ENCODE data around the gene PDX1. TPM values are rescaled to one million over a fixed set of nuclear protein-coding genes. Genes with fewer than 3 reads are reported as not detected.
A peak's percentile ranks its signal among the peaks of the same experiment; 100 is the strongest.

The PDX1 gene
- total RNA-seq, 1 experiment from 2014 or later = not detected

DNA sequence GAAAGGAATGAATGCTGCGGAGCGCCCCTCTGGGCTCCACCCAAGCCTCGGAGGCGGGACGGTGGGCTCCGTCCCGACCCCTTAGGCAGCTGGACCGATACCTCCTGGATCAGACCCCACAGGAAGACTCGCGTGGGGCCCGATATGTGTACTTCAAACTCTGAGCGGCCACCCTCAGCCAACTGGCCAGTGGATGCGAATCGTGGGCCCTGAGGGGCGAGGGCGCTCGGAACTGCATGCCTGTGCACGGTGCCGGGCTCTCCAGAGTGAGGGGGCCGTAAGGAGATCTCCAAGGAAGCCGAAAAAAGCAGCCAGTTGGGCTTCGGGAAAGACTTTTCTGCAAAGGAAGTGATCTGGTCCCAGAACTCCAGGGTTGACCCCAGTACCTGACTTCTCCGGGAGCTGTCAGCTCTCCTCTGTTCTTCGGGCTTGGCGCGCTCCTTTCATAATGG is 8.6 kb downstream of the PDX1 start:
- TF ChIP-seq EZH2 (IDR thresholded peaks at IDR 0.05; ENCODE audit: borderline replicate concordance, low read depth, low read length, poor library complexity, severe bottlenecking) = peak; percentile 12
- TF ChIP-seq, protein P1, sequence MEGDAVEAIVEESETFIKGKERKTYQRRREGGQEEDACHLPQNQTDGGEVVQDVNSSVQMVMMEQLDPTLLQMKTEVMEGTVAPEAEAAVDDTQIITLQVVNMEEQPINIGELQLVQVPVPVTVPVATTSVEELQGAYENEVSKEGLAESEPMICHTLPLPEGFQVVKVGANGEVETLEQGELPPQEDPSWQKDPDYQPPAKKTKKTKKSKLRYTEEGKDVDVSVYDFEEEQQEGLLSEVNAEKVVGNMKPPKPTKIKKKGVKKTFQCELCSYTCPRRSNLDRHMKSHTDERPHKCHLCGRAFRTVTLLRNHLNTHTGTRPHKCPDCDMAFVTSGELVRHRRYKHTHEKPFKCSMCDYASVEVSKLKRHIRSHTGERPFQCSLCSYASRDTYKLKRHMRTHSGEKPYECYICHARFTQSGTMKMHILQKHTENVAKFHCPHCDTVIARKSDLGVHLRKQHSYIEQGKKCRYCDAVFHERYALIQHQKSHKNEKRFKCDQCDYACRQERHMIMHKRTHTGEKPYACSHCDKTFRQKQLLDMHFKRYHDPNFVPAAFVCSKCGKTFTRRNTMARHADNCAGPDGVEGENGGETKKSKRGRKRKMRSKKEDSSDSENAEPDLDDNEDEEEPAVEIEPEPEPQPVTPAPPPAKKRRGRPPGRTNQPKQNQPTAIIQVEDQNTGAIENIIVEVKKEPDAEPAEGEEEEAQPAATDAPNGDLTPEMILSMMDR (conservative IDR thresholded peaks at IDR 0.05; ENCODE audit: low read depth, low read length) = no peak
- no peak overlapping the region for H3K4me3 ChIP-seq (ENCODE audit: low read depth, low read length, poor library complexity, severe bottlenecking)
- BruUV-seq (replicated peaks) = no TSS peak
- H3K9me3 ChIP-seq (ENCODE audit: low read depth, low read length, poor library complexity, severe bottlenecking) = no peaks in the 10 kb centered on the region
- intact Hi-C loops (cut with micrococcal nuclease; ENCODE audit: unreplicated experiment) = no loop called here
- H3K27ac ChIP-seq (ENCODE audit: low read depth, low read length, poor library complexity, severe bottlenecking) = no peak overlapping the region
- no peaks in the 10 kb centered on the region for H3K4me1 ChIP-seq (ENCODE audit: insufficient read depth, low read length, poor library complexity, severe bottlenecking)
- no peaks in the 10 kb centered on the region for H3K36me3 ChIP-seq (ENCODE audit: insufficient read depth, low read length, poor library complexity, severe bottlenecking)
- CTCF ChIA-PET = no interaction called here
- no peak for DNase-seq (ENCODE audit: low spot score)
- POLR2A ChIA-PET (ENCODE audit: low non-redundant PET) = no interaction called here
- H3K27me3 ChIP-seq (replicated peaks; ENCODE audit: insufficient read depth, low read depth, low read length, poor library complexity) = peaks cover 86% of the 10 kb centered on the region

DNA sequence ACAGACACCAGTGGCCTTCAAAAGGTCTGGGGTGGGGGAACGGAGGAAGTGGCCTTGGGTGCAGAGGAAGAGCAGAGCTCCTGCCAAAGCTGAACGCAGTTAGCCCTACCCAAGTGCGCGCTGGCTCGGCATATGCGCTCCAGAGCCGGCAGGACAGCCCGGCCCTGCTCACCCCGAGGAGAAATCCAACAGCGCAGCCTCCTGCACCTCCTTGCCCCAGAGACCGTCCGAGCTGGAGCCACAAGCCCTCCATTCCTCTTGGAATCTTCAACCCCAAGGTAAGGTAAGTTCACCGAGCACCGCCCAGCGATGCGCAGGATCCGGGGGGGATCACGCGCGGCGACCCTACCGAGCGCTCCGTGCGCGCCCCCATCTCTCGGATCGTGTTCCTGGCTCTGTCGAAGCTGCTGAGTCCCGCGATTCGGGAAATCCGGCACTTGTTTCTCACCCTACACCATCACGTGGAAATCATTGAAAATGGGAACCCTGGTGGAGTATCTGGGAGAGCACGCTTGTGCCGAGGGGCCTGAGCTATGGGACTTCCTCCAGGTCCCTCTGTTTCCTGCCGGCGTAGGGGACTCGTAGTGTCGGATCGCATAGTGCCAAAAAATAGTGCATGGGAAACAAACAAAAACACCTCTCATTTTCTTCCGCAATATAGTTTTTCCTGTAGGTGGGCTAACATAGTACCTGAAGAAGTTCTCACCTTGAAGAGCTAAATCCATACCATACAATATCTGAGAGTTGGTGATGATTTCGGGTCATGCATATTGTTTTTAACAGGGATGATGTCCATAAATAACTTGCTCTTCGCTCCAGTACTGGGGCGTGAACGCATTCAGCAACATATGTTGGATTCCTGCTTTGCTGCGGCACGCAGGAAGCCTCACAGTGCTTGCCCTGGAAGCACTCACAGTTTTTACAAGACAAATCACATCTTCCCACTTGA is 9.3 kb downstream of the PDX1 start:
- Histone ChIP-seq H3K4me3 (ENCODE audit: low read depth, low read length, poor library complexity, severe bottlenecking) (no peak overlapping the region), H3K36me3 (ENCODE audit: insufficient read depth, low read length, poor library complexity, severe bottlenecking) (no peaks in the 10 kb centered on the region), H3K9me3 (ENCODE audit: low read depth, low read length, poor library complexity, severe bottlenecking) (no peaks in the 10 kb centered on the region), H3K27ac (ENCODE audit: low read depth, low read length, poor library complexity, severe bottlenecking) (no peak overlapping the region), H3K4me1 (ENCODE audit: insufficient read depth, low read length, poor library complexity, severe bottlenecking) (no peaks in the 10 kb centered on the region), H3K27me3 (replicated peaks; ENCODE audit: insufficient read depth, low read depth, low read length, poor library complexity) (peaks cover 79% of the 10 kb centered on the region)
- ChIA-PET POLR2A (ENCODE audit: low non-redundant PET) (no interaction called here), CTCF (no interaction called here)
- intact Hi-C loops (cut with micrococcal nuclease; ENCODE audit: unreplicated experiment) = no loop called here
- TF ChIP-seq, protein P1 (conservative IDR thresholded peaks at IDR 0.05; ENCODE audit: low read depth, low read length) = no peak
- peak; percentile 72 for TF ChIP-seq EZH2 (IDR thresholded peaks at IDR 0.05; ENCODE audit: borderline replicate concordance, low read depth, low read length, poor library complexity, severe bottlenecking)
- no TSS peak for BruUV-seq (replicated peaks)
- DNase-seq (ENCODE audit: low spot score) = no peak

DNA sequence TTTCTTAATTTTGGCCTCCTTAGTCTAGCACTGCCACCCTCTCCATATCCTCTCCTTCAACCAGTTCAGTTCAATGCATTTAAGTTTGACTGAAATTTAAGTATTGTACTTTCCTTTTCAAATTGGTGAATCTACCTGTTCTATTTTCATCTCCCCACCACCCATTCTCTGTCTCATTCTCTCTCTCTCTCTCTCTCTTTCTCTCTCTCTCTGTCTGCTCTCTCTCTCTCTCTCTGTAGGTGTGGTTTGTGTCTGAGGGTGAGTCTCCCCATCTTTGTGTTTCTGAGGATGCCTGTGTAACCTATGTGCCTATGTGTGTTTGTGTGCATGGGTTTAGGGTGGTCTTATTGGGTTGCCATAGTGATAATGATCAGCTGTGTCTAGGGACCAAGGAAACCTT is 10.1 kb downstream of the PDX1 start:
- H3K4me1 ChIP-seq (ENCODE audit: insufficient read depth, low read length, poor library complexity, severe bottlenecking) = no peaks in the 10 kb centered on the region
- H3K27me3 ChIP-seq (replicated peaks; ENCODE audit: insufficient read depth, low read depth, low read length, poor library complexity) = peaks cover 72% of the 10 kb centered on the region
- ChIA-PET CTCF (no interaction called here), POLR2A (ENCODE audit: low non-redundant PET) (no interaction called here)
- DNase-seq (ENCODE audit: low spot score) = no peak
- no TSS peak for BruUV-seq (replicated peaks)
- intact Hi-C loops (cut with micrococcal nuclease; ENCODE audit: unreplicated experiment) = no loop called here
- no peak for TF ChIP-seq EZH2 (IDR thresholded peaks at IDR 0.05; ENCODE audit: borderline replicate concordance, low read depth, low read length, poor library complexity, severe bottlenecking)
- TF ChIP-seq, protein P1 (conservative IDR thresholded peaks at IDR 0.05; ENCODE audit: low read depth, low read length) = no peak
- no peak overlapping the region for H3K4me3 ChIP-seq (ENCODE audit: low read depth, low read length, poor library complexity, severe bottlenecking)
- H3K27ac ChIP-seq (ENCODE audit: low read depth, low read length, poor library complexity, severe bottlenecking) = no peak overlapping the region
- H3K9me3 ChIP-seq (ENCODE audit: low read depth, low read length, poor library complexity, severe bottlenecking) = no peaks in the 10 kb centered on the region
- no peaks in the 10 kb centered on the region for H3K36me3 ChIP-seq (ENCODE audit: insufficient read depth, low read length, poor library complexity, severe bottlenecking)

All from A673 (cell line).